HUES48 (cell line): Measurements from ENCODE around the gene SRBD1.

Experiments used
- H3K27ac ChIP-seq: one replicate; pipeline ENCODE4 v1.7.0; 2013; ENCODE audit warnings: low read depth, low read length, inconsistent platforms
- H3K27me3 ChIP-seq: 2 replicates; pipeline ENCODE4 v1.6.1; 2013; ENCODE audit warnings: mild to moderate bottlenecking, low read length; ENCODE audit not compliant: control insufficient read depth, insufficient read depth
- H3K36me3 ChIP-seq: 2 replicates; pipeline ENCODE4 v1.6.1; 2013; ENCODE audit warnings: low read length; ENCODE audit not compliant: control insufficient read depth, insufficient read depth
- H3K4me1 ChIP-seq: 2 replicates; pipeline ENCODE4 v1.6.1; 2013; ENCODE audit warnings: mild to moderate bottlenecking, low read length; ENCODE audit not compliant: control insufficient read depth, insufficient read depth
- H3K4me3 ChIP-seq: 2 replicates; pipeline ENCODE4 v1.5.1; 2013; ENCODE audit warnings: mild to moderate bottlenecking, low read depth, low read length
- H3K9ac ChIP-seq: 2 replicates; pipeline ENCODE4 v1.6.1; 2013; ENCODE audit warnings: mild to moderate bottlenecking, low read depth, low read length, moderate library complexity
- H3K9me3 ChIP-seq: 2 replicates; pipeline ENCODE4 v1.6.1; 2013; ENCODE audit warnings: low read length; ENCODE audit not compliant: control insufficient read depth, insufficient read depth

SRBD1 gene

GRCh38 chr2:45588158-45588829 is 22.8 kb downstream of the SRBD1 start:
- Histone ChIP-seq H3K9ac (no peak overlapping the region), H3K4me1 (no peaks in the 10 kb centered on the region)

DNA sequence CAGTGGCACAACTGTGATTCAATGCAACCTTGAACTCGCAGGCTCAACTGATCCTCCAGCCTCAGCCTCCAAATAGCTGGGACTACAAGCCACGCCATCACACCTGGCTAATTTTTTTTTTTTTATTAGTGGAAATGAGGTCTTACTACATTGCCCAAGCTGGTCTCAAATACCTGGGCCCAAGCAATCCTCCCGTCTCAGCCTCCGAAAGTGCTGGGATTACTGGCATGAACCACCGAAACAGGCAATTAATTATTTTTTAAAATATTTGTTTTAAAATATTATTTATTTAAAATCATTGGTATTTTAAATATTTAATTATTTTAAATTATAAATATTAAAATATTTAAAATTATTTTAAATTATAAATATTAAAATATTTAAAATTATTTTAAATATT is 24.5 kb downstream of the SRBD1 start:
- H3K9ac ChIP-seq: no peak overlapping the region
- H3K4me3 ChIP-seq: no peak overlapping the region
- H3K9me3 ChIP-seq: no peaks in the 10 kb centered on the region
- H3K27me3 ChIP-seq: no peaks in the 10 kb centered on the region
- no peak overlapping the region for H3K27ac ChIP-seq
- no peaks in the 10 kb centered on the region for H3K4me1 ChIP-seq
- H3K36me3 ChIP-seq: peaks cover 18% of the 10 kb centered on the region

More at GRCh38 chr2:45588158-45588829, 22.8 kb downstream of the SRBD1 start:
- H3K36me3 ChIP-seq: peaks cover 8% of the 10 kb centered on the region; the same call in 1 of the 2 replicates
- H3K27me3 ChIP-seq: no peaks in the 10 kb centered on the region
- no peak overlapping the region for H3K4me3 ChIP-seq
- H3K27ac ChIP-seq: no peak overlapping the region
- no peaks in the 10 kb centered on the region for H3K9me3 ChIP-seq

- Histone ChIP-seq H3K9ac (no peak overlapping the region), H3K9me3 (no peaks in the 10 kb centered on the region), H3K27ac (no peak overlapping the region), H3K27me3 (no peaks in the 10 kb centered on the region), H3K36me3 (peaks cover 22% of the 10 kb centered on the region), H3K4me1 (no peaks in the 10 kb centered on the region), H3K4me3 (no peak overlapping the region)
Observed at GRCh38 chr2:45585267-45585861, 25.7 kb downstream of the SRBD1 start.

- Histone ChIP-seq H3K4me3 (no peak overlapping the region), H3K4me1 (no peaks in the 10 kb centered on the region), H3K27me3 (no peaks in the 10 kb centered on the region), H3K9ac (no peak overlapping the region), H3K36me3 (peaks cover 22% of the 10 kb centered on the region), H3K27ac (no peak overlapping the region), H3K9me3 (no peaks in the 10 kb centered on the region)
Observed at GRCh38 chr2:45583977-45584376, 27.1 kb downstream of the SRBD1 start.

- Histone ChIP-seq H3K4me3 (no peak overlapping the region), H3K36me3 (peaks cover 26% of the 10 kb centered on the region), H3K27ac (no peak overlapping the region), H3K27me3 (no peaks in the 10 kb centered on the region), H3K9ac (no peak overlapping the region), H3K9me3 (no peaks in the 10 kb centered on the region), H3K4me1 (0 out of 2 replicates have a peak, but pooled peaks cover 2% of the 10 kb centered on the region)
Observed at GRCh38 chr2:45582522-45582921, 28.5 kb downstream of the SRBD1 start.

DNA sequence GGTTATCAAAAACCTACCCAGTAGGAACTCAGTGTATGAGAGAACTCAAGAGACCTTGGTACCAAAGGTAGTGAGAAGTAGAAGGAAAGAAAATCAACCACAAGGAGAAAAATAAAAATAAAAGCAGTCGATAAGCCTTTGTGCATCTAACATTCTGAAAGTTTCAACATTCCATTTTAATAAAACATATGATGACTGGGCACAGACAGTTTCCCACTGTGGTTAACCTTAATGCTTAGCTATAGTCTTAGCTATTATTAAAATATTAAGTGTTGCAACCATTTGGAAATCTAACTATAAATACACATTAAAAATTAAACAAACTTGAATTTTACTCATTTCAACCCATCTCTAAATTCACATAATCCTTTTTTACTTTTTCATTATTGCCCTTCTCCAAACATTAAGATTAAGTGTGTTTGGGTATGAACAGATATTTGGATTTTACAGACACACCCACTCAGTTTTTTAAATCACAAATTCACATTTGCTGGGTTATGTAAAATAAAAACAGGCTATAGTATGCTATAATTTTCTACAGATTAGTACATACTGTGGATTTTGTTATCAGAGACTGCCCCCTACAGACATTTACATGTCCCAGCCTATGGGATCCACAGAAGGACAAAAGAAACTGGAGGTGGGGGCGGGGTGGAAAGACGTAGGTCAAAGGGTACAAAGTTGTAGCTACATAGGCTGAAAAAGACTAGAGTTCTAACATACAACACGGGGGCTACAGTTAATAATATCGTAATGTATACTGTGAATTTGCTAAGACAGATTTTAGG is 32.8 kb downstream of the SRBD1 start:
- H3K9ac ChIP-seq: no peak overlapping the region
- no peak overlapping the region for H3K4me3 ChIP-seq
- H3K27me3 ChIP-seq: no peaks in the 10 kb centered on the region
- H3K27ac ChIP-seq: no peak overlapping the region
- 0 out of 2 replicates have a peak, but pooled peaks cover 2% of the 10 kb centered on the region for H3K4me1 ChIP-seq
- no peaks in the 10 kb centered on the region for H3K9me3 ChIP-seq
- peaks cover 35% of the 10 kb centered on the region for H3K36me3 ChIP-seq

GRCh38 chr2:45577441-45577840 is 33.6 kb downstream of the SRBD1 start:
- Histone ChIP-seq H3K9ac (no peak overlapping the region), H3K27me3 (no peaks in the 10 kb centered on the region), H3K4me3 (no peak overlapping the region), H3K4me1 (0 out of 2 replicates have a peak, but pooled peaks cover 2% of the 10 kb centered on the region), H3K9me3 (no peaks in the 10 kb centered on the region), H3K36me3 (peaks cover 38% of the 10 kb centered on the region), H3K27ac (no peak overlapping the region)

- Histone ChIP-seq H3K9ac (no peak overlapping the region), H3K9me3 (no peaks in the 10 kb centered on the region), H3K36me3 (peaks cover 31% of the 10 kb centered on the region), H3K4me1 (peaks cover 10% of the 10 kb centered on the region), H3K27me3 (no peaks in the 10 kb centered on the region), H3K4me3 (no peak overlapping the region), H3K27ac (no peak overlapping the region)
Observed at GRCh38 chr2:45575881-45576280, 35.2 kb downstream of the SRBD1 start.

GRCh38 chr2:45572979-45573378 is 38.1 kb downstream of the SRBD1 start:
- Histone ChIP-seq H3K36me3 (peaks cover 31% of the 10 kb centered on the region), H3K27ac (no peak overlapping the region), H3K9me3 (no peaks in the 10 kb centered on the region), H3K4me3 (no peak overlapping the region), H3K27me3 (no peaks in the 10 kb centered on the region), H3K9ac (no peak overlapping the region), H3K4me1 (peaks cover 23% of the 10 kb centered on the region)

- Histone ChIP-seq H3K27me3 (no peaks in the 10 kb centered on the region), H3K9ac (no peak overlapping the region), H3K36me3 (peaks cover 27% of the 10 kb centered on the region), H3K27ac (no peak overlapping the region), H3K4me3 (no peak overlapping the region), H3K9me3 (no peaks in the 10 kb centered on the region), H3K4me1 (peaks cover 27% of the 10 kb centered on the region)
Observed at GRCh38 chr2:45571940-45572339, 39.1 kb downstream of the SRBD1 start.
